A204.1 (cell line): Measurements from ENCODE around the gene ERAS.
"Not testable (repeated sequence)": the region's sequence is repeated elsewhere in the genome, so short reads cannot be mapped to it uniquely, and the experiment has no call there.

ENCODE experiments used
- FAIRE-seq: peaks from 2 replicates; lab custom pipeline; 2012; peaks lifted over from hg19 to GRCh38; lab: Jason Lieb, UNC

Gene ERAS

DNA sequence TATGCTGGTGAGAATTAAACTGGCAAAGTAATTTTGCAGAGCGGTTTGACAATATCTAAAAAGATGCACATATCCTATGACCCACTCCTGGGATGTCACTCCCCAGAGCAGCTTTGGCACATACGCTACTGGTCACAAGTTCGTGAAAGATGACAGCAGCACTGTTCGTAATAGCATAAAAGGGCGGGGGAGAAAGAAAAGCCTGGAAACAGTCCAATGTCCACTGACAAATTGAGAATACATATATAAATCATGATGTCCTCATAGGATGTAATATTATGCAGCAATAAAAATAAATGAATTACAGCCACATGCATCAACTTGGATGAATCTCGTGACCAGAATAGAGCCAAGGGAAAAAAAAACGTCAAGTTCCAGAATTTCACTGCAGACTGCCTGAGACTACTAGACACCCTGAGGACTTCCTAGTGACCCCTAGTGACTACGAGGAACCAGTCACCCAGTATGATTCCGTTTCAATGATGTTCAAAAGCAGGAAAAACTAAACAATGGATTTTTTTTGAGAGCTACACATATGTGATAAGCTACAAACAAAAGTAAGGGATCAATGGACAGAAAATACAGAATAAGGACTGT, 7.3 kb downstream of the ERAS start:
- no peak for FAIRE-seq

DNA sequence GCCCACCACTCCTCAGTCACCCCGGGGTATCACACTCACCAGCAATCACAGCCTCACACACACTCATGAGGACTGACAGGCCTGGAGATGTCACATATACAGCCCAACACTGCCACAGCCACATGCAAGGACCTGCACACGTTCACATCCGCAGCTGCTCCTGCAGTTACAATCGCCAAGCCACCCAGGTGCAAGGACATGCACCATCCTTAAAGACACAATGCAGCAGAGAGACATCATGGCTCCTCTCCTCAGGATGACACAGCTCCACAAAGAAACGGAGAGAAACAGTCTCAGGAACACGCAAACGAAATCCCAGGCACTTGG, 8.0 kb downstream of the ERAS start:
- no peak for FAIRE-seq

DNA sequence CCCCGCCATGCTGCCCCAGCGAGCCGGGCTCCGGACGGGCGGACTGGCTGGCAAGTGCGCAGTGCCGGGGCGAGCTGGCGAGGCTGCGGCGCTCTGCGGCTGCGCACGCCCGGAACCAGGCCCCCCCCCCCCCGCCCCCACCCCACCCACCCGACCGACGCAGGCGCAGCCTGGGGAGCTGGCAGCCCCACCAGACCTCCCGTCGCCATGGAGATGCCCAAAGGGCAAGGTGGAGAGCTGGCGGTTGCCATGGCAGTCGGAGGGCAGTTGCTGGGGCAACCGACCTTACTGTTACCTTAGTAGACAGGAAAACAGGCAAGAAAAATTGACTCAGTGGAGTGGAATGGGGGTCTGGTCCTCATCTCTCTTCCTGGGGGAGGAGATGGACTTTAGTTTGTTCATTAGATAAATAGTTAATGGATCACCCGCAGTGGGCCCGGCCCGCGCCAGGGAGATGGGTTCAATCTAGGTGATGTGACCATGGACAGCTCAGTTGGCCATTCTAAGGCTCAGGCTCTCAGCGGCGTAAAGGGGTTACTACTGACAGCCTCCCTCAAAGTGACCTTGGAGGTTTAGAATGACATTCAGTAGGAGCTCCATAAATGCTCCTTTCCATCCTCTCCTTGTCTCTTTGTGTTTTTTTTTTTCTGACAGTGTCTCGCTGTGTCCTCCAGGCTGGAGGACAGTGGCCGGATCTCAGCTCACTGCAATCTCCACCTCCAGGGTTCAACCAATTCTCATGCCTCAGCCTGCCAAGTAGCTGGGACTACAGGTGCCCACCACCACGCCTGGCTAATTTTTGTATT, 9.4 kb downstream of the ERAS start, which contains the start of gene PCSK1N:
Gene PCSK1N, minus strand, starts transcription at position 87 of the 806 bp plus-strand sequence. Its CDS starts 78 bp downstream, at position 9.
- no peak for FAIRE-seq

GRCh38 chrX:48839686-48840085, 13.4 kb downstream of the ERAS start:
- FAIRE-seq = no peak

- no peak for FAIRE-seq
These were observed 22.5 kb downstream of the ERAS start for GRCh38 chrX:48848847-48849246.

GRCh38 chrX:48852857-48853256, 26.5 kb downstream of the ERAS start:
- no peak for FAIRE-seq

GRCh38 chrX:48853494-48853893, 27.2 kb downstream of the ERAS start:
- FAIRE-seq = not testable (repeated sequence)

DNA sequence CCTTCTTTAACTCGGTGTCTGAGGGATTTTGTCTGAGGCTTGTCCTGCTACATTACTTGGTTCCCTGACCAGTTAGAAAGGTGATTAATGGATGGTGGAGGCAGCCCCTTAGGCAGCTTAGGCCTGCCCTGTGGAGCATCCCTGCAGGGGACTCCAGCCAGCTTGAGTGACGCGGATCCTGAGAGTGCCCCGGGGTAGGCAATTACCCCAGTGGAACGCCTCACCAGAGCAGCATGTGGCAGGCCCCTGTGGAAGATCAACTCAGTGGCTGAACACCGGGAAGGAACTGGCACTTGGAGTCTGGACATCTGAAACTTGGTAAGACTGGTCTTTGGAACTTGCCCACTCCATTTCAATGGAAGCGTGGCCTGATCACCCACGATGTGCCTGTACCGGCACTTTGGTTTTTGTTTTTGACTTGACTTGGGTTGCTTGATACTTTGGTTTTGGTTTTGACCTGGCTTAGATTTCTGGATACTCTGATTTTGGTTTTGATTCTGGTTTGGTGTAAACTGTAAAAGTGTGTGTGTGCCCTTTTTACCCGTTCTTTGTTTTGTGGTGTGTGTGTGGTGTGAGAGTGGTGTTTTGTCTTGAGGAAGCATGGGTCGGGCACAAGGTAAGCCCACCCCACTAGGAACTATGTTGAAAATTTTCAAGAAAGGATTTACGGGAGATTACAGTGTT, 27.9 kb downstream of the ERAS start:
- FAIRE-seq = not testable (repeated sequence)

DNA sequence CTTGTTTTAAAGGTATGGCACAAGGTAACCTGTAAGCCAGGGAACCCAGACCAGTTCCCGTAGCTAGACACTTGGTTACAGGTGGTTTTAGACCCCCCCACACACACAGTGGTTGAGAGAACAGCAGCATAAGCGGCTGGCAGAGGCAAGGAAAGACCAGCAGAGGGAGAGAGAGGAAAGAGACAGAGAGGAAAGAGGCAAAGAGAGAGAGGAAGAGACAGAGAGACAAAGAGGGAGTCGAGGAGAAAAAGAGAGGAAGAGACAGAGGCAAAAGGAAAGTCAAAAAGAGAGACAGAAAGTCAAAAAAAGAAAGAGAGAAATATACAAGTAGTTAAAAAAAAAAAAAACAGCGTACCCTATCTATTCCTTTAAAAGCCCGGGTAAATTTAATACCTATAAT, 28.6 kb downstream of the ERAS start:
- FAIRE-seq = no peak

- no peak for FAIRE-seq
These were observed 37.9 kb downstream of the ERAS start for GRCh38 chrX:48864210-48864609.

DNA sequence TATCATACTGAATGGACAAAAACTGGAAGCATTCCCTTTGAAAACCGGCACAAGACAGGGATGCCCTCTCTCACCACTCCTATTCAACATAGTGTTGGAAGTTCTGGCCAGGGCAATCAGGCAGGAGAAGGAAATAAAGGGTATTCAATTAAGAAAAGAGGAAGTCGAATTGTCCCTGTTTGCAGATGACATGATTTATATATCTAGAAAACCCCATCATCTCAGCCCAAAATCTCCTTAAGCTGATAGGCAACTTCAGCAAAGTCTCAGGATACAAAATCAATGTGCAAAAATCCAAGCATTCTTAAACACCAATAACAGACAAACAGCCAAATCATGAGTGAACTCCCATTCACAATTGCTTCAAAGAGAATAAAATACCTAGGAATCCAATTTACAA, 45.7 kb downstream of the ERAS start:
- FAIRE-seq = not testable (repeated sequence)

- FAIRE-seq = not testable (repeated sequence)
These were observed 50.6 kb downstream of the ERAS start for GRCh38 chrX:48876944-48877343.
